DOHH2 (cell line): ENCODE data around the gene MAFG.

Experiments
- H3F3A ChIP-seq: fragments of 200-600 bp; sonication (generic), shearing (Covaris generic); 2 replicates; pipeline ENCODE4 v1.6.0; 2016; ENCODE audit warnings: antibody characterized with exemption, mild to moderate bottlenecking; ENCODE audit not compliant: control insufficient read depth, insufficient read depth
- H3K27ac ChIP-seq: fragments of 200-600 bp; sonication (generic); 2 replicates; pipeline ENCODE4 v1.5.1; 2014; ENCODE audit warnings: low read depth, mild to moderate bottlenecking, low read length, moderate library complexity
- H3K27me3 ChIP-seq: fragments of 200-600 bp; sonication (generic); 2 replicates; pipeline ENCODE4 v1.6.1; 2014; ENCODE audit warnings: mild to moderate bottlenecking, low read length, mixed read lengths; ENCODE audit not compliant: control insufficient read depth
- H3K36me3 ChIP-seq: fragments of 200-600 bp; sonication (generic); 2 replicates; pipeline ENCODE4 v1.6.1; 2014; ENCODE audit warnings: mild to moderate bottlenecking, low read length, moderate library complexity, mixed read lengths; ENCODE audit not compliant: control insufficient read depth
- H3K4me1 ChIP-seq: fragments of 200-600 bp; sonication (generic); 2 replicates; pipeline ENCODE4 v1.6.1; 2014; ENCODE audit warnings: mild to moderate bottlenecking, low read length, mixed read lengths; ENCODE audit not compliant: control insufficient read depth
- H3K4me2 ChIP-seq: fragments of 200-600 bp; sonication (generic); 2 replicates; pipeline ENCODE4 v1.6.0; 2014; ENCODE audit warnings: mild to moderate bottlenecking, low read length, moderate library complexity
- H3K4me3 ChIP-seq: fragments of 200-600 bp; sonication (generic); 2 replicates; pipeline ENCODE4 v1.5.1; 2014; ENCODE audit warnings: mild to moderate bottlenecking, low read length, mixed read lengths
- H3K79me2 ChIP-seq: fragments of 200-600 bp; sonication (generic); 2 replicates; pipeline ENCODE4 v1.6.1; 2014; ENCODE audit warnings: mild to moderate bottlenecking, low read length, mixed read lengths; ENCODE audit not compliant: control insufficient read depth
- H3K9me2 ChIP-seq: fragments of 200-600 bp; sonication (generic); replicated peaks from 2 replicates; pipeline ENCODE4 v1.6.1; 2014; ENCODE audit warnings: mild to moderate bottlenecking, low read length, mixed read lengths; ENCODE audit not compliant: control insufficient read depth
- H3K9me3 ChIP-seq: fragments of 200-600 bp; sonication (generic); 2 replicates; pipeline ENCODE4 v1.6.1; 2014; ENCODE audit warnings: antibody characterized with exemption, low read length, mixed read lengths; ENCODE audit not compliant: control insufficient read depth, insufficient read depth
- H4K20me1 ChIP-seq: fragments of 200-600 bp; sonication (generic); 2 replicates; pipeline ENCODE4 v1.6.0; 2014; ENCODE audit warnings: low read depth, mild to moderate bottlenecking, antibody characterized with exemption, low read length, moderate library complexity; ENCODE audit not compliant: control insufficient read depth, insufficient read depth
- EZH2phosphoT487 ChIP-seq: fragments of 200-600 bp; sonication (generic); IDR thresholded peaks from 2 replicates; pipeline ENCODE4 v1.6.1; 2017; ENCODE audit warnings: borderline replicate concordance, mild to moderate bottlenecking, antibody characterized with exemption, low read length, moderate library complexity, mixed read lengths
- TF ChIP-seq, protein P1 (sequence below): fragments of 200-600 bp; sonication (generic); IDR thresholded peaks from one replicate; pipeline ENCODE4 v1.5.1; 2014; ENCODE audit warnings: antibody characterized with exemption, mild to moderate bottlenecking, low read depth, low read length; ENCODE audit not compliant: poor library complexity, severe bottlenecking

The MAFG gene

GRCh38 chr17:81898885-81899284 lies 28.6 kb downstream of the MAFG start:
- Histone ChIP-seq H3K9me3 (no peaks in the 10 kb centered on the region), H3K36me3 (peaks cover 47% of the 10 kb centered on the region), H4K20me1 (peaks cover 4% of the 10 kb centered on the region; the same call in 1 of the 2 replicates), H3F3A (no peaks in the 10 kb centered on the region), H3K4me2 (no peak overlapping the region), H3K27ac (no peak overlapping the region), H3K27me3 (peaks cover 2% of the 10 kb centered on the region), H3K9me2 (no peaks in the 10 kb centered on the region), H3K4me3 (no peak overlapping the region), H3K79me2 (peaks cover 12% of the 10 kb centered on the region), H3K4me1 (peaks cover 7% of the 10 kb centered on the region)
- TF ChIP-seq, protein P1, sequence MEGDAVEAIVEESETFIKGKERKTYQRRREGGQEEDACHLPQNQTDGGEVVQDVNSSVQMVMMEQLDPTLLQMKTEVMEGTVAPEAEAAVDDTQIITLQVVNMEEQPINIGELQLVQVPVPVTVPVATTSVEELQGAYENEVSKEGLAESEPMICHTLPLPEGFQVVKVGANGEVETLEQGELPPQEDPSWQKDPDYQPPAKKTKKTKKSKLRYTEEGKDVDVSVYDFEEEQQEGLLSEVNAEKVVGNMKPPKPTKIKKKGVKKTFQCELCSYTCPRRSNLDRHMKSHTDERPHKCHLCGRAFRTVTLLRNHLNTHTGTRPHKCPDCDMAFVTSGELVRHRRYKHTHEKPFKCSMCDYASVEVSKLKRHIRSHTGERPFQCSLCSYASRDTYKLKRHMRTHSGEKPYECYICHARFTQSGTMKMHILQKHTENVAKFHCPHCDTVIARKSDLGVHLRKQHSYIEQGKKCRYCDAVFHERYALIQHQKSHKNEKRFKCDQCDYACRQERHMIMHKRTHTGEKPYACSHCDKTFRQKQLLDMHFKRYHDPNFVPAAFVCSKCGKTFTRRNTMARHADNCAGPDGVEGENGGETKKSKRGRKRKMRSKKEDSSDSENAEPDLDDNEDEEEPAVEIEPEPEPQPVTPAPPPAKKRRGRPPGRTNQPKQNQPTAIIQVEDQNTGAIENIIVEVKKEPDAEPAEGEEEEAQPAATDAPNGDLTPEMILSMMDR = no peak
- no peak for TF ChIP-seq EZH2phosphoT487

DNA sequence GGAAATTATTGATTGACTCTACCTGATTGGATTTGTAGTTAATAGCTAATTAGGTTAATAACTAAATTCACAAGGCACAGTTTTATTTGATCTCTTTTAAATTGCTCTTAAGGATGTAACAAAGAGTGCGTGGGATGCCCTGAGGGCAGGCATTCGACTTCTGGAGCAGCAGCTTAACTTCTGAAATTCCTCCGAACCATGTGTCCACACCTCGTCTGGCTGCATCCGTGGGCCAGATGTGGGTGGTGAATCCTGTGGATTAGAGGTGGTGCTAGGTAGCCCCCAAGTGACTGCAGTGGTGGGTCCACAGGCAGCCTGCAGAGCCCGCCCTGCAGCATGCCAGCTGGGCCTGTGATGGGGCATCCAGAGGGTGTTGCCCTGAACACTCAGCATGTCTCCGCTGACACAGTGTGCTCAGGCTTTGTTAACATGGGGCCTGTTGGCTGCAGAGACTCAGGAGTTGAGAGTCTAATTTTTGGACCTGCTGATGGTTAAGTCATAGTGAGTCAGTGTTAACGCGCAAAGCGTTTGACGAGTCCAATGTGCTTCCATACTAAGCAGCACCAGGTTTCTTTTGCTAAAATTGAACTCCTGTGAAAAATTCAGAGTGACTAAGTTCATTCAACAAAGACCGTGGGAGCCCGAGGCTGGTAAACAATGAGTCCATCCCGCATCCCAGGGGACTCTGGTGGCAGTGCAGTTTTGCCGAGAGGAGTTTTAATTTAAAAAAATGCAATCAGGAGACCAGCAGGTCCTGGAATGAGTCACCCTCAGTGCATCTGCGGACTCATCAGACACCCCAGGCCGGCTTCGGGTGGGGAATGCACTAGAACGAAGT lies 29.3 kb downstream of the MAFG start:
- Histone ChIP-seq H3K36me3 (peaks cover 47% of the 10 kb centered on the region), H3K27ac (no peak overlapping the region), H3K9me3 (no peaks in the 10 kb centered on the region), H3K4me3 (no peak overlapping the region), H3K27me3 (peaks cover 2% of the 10 kb centered on the region), H3K79me2 (peaks cover 19% of the 10 kb centered on the region), H4K20me1 (0 out of 2 replicates have a peak, but pooled peaks cover 4% of the 10 kb centered on the region), H3K4me1 (peaks cover 14% of the 10 kb centered on the region), H3K9me2 (no peaks in the 10 kb centered on the region), H3F3A (0 out of 2 replicates have a peak, but pooled peaks cover 3% of the 10 kb centered on the region), H3K4me2 (no peak overlapping the region)
- TF ChIP-seq EZH2phosphoT487 = no peak
- TF ChIP-seq, protein P1 = no peak

DNA sequence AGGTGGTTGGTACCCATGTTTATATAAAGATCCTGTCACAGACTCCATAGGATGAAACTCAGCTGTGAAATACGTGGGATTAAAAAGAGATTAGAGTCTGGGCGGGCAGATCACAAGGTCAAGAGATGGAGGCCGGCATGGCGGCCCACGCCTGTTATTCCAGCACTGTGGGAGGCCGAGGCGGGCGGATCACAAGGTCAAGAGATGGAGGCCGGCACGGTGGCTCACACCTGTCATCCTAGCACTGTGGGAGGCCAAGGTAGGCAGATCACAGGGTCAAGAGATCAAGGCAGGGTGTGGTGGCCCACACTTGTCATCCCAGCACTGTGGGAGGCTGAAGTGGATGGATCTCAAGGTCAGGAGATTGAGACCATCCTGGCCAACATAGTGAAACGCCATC lies 32.1 kb downstream of the MAFG start:
- no peak overlapping the region for H3K27ac ChIP-seq
- no peak overlapping the region for H3K4me3 ChIP-seq
- H3K27me3 ChIP-seq = no peaks in the 10 kb centered on the region
- H3K79me2 ChIP-seq = peaks cover 41% of the 10 kb centered on the region
- no peak overlapping the region for H3K4me2 ChIP-seq
- 0 out of 2 replicates have a peak, but pooled peaks cover 7% of the 10 kb centered on the region for H3F3A ChIP-seq
- peaks cover 23% of the 10 kb centered on the region for H3K4me1 ChIP-seq
- TF ChIP-seq, protein P1 = no peak
- no peak for TF ChIP-seq EZH2phosphoT487
- H3K36me3 ChIP-seq = peaks cover 55% of the 10 kb centered on the region
- no peaks in the 10 kb centered on the region for H3K9me3 ChIP-seq
- peaks cover 3% of the 10 kb centered on the region for H4K20me1 ChIP-seq
- H3K9me2 ChIP-seq = no peaks in the 10 kb centered on the region
